SU-DHL-6 (cell line): Measurements from ENCODE around the gene ZFX.

Source experiments
- EZH2phosphoT487 ChIP-seq: fragments of 200-600 bp; sonication (generic), shearing (Covaris generic); conservative IDR thresholded peaks from 2 replicates; pipeline ENCODE4 v1.6.1; 2018; ENCODE audit warnings: mild to moderate bottlenecking, antibody characterized with exemption, low read length, moderate library complexity, mixed read lengths
- TF ChIP-seq, protein P1 (sequence below): fragments of 200-600 bp; sonication (generic); IDR thresholded peaks from one replicate; pipeline ENCODE4 v1.5.1; 2017; ENCODE audit warnings: antibody characterized with exemption, mild to moderate bottlenecking, low read length, moderate library complexity; ENCODE audit not compliant: insufficient read depth, poor library complexity, severe bottlenecking

DNA sequence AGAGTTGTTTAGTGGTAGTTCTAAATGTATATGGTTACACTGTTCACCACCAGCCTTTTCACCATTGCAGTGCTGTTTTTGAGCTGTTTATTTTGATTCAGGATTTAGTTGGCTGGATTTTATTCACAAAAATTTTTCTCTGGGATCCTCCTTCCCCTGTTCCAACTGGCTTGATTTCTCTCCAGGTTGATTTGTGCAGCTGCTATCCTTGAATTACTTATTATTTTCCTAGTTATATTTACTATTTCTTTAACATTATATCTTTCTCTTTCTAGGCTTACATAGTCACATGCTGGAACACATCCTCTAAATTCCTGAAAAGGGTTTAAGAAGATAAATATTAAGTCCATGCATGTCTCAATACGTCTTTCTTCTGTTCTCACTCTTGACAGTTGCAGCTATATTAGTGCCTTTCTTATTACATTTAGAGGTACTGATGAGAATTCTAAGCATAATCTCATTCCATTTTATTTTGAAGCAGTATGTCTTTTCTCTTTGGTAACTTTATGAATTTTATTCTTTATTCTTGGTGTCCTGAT, 82.2 kb downstream of the ZFX start:
- TF ChIP-seq, protein P1, sequence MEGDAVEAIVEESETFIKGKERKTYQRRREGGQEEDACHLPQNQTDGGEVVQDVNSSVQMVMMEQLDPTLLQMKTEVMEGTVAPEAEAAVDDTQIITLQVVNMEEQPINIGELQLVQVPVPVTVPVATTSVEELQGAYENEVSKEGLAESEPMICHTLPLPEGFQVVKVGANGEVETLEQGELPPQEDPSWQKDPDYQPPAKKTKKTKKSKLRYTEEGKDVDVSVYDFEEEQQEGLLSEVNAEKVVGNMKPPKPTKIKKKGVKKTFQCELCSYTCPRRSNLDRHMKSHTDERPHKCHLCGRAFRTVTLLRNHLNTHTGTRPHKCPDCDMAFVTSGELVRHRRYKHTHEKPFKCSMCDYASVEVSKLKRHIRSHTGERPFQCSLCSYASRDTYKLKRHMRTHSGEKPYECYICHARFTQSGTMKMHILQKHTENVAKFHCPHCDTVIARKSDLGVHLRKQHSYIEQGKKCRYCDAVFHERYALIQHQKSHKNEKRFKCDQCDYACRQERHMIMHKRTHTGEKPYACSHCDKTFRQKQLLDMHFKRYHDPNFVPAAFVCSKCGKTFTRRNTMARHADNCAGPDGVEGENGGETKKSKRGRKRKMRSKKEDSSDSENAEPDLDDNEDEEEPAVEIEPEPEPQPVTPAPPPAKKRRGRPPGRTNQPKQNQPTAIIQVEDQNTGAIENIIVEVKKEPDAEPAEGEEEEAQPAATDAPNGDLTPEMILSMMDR, result no peak
- no peak for TF ChIP-seq EZH2phosphoT487
